ENCODE measurements around the gene ASAP3. TPM values are rescaled to one million over a fixed set of nuclear protein-coding genes. Genes with fewer than 3 reads are reported as not detected.

ASAP3 gene
- total RNA-seq, 1 donor from 2014 or later = 37.6 TPM

- DNase-seq (ENCODE audit: low spot score) = no peak
These were observed 33.1 kb downstream of the ASAP3 start for GRCh38 chr1:23450894-23451293.

DNA sequence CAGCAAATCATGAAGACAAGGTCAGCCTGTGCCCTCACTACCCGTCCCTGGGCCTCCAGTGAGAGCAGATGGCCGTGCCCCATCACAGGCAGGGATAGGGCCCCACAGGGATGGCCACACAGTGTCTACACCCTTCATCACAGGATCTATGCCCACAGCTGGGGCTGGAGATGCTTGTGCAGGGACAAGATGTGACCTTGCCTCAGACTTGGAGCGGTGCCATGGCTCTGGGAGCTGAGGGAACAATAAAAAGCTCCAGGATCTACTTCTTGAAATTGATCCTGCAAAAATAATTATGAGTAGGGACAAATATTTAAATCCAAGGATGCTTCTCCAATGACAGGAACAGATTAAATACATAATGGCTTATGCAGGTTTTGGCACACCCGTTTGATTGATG is 34.0 kb downstream of the ASAP3 start:
- no peak for DNase-seq (ENCODE audit: low spot score)

DNA sequence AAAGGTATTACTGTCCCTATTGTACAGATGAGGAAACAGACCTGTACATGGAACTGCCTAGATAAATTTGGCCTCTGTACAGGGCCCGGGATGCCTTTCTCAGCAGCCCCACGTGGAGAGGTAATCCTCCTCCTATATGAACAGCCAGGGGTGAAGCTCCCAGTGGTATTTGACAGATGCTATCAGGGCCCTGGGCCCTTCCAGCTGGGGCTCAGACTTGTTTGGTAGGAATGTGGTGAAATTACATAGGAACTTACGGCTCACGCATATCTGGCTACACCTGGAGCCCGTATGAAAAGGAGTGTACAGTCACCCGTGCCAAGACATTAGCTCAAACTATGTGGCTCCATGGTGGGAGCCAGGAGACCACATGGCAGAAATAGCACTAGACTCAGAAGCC is 34.7 kb downstream of the ASAP3 start:
- no peak for DNase-seq (ENCODE audit: low spot score)

DNA sequence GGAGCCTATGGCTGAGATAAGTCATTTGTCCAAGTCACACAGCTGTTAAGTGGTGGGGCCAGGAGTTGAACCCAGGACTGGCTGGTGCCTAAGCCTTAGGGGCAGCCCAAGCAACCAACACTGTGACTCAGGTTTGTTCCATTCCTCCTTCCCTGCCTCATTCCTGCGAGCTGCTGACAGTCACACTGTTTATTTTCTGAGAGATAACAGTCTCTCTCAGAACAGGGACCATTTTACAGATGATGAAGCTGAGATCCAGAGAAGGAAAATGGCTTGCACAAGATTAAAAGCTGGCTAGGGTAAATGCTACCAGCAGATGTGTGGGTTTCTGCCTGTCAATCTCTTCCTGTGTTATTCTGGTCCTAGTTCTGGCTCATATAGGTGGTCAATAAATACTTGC is 35.1 kb downstream of the ASAP3 start:
- DNase-seq (ENCODE audit: low spot score) = no peak

- no peak for DNase-seq (ENCODE audit: low spot score)
These were observed 37.2 kb downstream of the ASAP3 start for GRCh38 chr1:23446661-23447310.

- no peak for DNase-seq (ENCODE audit: low spot score)
These were observed 39.2 kb downstream of the ASAP3 start for GRCh38 chr1:23444596-23445390.

DNA sequence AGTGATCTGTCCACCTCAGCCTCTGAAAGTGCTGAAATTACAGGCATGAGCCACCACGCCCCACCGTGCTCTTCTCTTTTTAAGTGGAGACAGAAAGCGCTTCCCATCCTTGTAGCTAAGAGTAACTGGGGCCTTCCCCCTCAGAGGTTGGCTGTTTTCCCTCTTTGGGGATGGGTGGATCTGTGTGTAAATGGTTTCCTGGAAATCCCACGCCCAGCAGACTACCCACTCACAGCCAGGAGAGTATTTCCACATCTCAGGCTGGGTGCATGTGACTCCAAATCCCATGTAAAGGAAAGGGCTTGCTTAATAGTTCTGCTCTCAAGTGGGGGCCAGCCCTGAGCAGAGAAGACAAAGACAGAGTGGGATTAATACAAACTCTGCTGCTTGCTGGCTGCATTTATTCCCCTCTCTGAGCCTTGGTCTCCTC is 39.9 kb downstream of the ASAP3 start:
- no peak for DNase-seq (ENCODE audit: low spot score)

GRCh38 chr1:23442751-23443150 is 41.2 kb downstream of the ASAP3 start:
- no peak for DNase-seq (ENCODE audit: low spot score)

GRCh38 chr1:23441446-23442148 is 42.4 kb downstream of the ASAP3 start:
- DNase-seq (ENCODE audit: low spot score) = no peak

- no peak for DNase-seq (ENCODE audit: low spot score)
These were observed 45.4 kb downstream of the ASAP3 start for GRCh38 chr1:23438545-23438944.

DNA sequence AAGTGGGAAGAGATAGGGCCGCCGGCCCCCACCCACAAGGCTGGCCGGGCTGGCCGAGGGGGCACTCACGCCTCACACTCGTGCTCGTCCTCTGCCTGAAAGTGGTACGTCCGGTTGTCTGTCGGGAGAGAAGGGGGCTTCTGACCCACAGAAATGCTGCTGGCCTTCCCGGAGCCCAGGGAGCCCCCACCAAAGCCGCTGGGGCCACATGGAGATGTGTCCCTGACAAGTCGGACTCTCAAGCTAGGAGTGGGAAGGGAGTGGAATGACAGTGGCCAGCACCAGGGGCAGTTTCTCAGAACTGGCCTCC is 46.7 kb downstream of the ASAP3 start:
- no peak for DNase-seq (ENCODE audit: low spot score)

- DNase-seq (ENCODE audit: low spot score) = no peak
These were observed 47.2 kb downstream of the ASAP3 start for GRCh38 chr1:23436520-23437354.

- no peak for DNase-seq (ENCODE audit: low spot score)
These were observed 49.7 kb downstream of the ASAP3 start for GRCh38 chr1:23434260-23434775.

DNA sequence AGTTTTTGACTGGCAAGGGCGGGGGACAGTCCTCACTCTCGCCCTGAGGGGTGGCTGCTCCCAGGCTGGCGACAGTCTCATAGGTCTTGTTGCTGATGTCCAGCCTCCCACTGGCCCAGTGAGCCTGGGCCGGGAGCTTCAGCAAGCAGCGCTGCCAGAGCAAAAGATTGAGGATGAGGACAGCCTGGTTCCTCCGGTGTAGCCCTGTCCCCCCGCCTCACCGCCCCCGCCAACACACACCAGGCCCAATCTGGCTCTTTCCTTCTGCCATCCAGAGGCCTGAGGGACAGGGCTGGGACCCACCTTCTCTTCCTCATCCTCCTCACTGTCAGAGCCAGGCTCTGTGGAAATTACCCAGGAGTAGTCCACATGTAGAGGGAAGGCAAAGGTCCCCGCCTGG is 50.9 kb downstream of the ASAP3 start:
- DNase-seq (ENCODE audit: low spot score) = no peak

- DNase-seq (ENCODE audit: low spot score) = no peak
These were observed 52.5 kb downstream of the ASAP3 start for GRCh38 chr1:23431431-23431830.

DNA sequence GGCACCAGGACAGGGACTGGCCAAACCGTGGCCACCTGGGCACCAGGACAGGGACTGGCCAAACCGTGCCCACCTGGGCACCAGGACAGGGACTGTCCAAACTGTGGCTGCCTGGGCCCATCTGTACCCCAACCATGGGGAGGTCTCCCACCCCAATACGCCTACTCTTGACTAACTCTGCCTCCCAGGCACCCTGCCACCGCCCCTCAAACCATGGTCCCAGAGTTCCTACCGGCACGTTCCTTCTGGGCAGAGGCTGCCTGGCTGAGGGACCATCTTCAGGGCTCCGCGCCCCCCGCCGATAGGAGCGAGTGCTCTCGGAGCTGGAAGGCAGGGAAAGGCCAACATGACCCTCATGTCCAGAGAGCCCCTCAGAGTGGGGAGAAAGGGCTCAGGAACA is 53.2 kb downstream of the ASAP3 start:
- no peak for DNase-seq (ENCODE audit: low spot score)

GRCh38 chr1:23428136-23428905 is 55.7 kb downstream of the ASAP3 start:
- DNase-seq (ENCODE audit: low spot score) = no peak

- no peak for DNase-seq (ENCODE audit: low spot score)
These were observed 56.4 kb downstream of the ASAP3 start for GRCh38 chr1:23427550-23427949.

- no peak for DNase-seq (ENCODE audit: low spot score)
These were observed 57.2 kb downstream of the ASAP3 start for GRCh38 chr1:23426828-23427227.

GRCh38 chr1:23425193-23425494 is 58.8 kb downstream of the ASAP3 start:
- DNase-seq (ENCODE audit: low spot score) = no peak
